Peyer's patch (tissue), 4 donors: ENCODE results near the gene TNNI3K. TPM values are rescaled to one million over a fixed set of nuclear protein-coding genes. Genes with fewer than 3 reads are reported as not detected.

Experiments used
- DNase-seq, 3 donors: peaks; one replicate each; pipeline ENCODE4 v3.0.0-alpha.2; 2017 to 2019
- H3K27ac ChIP-seq, 4 donors: fragments of 200-600 bp; sonication (generic); one replicate each; pipeline ENCODE4 v1.5.1; 2016 to 2019
- H3K27me3 ChIP-seq, 2 donors: fragments of 200-600 bp; sonication (generic); one replicate each; pipeline ENCODE4 v1.5.1; 2019
- H3K36me3 ChIP-seq, 3 donors: fragments of 200-600 bp; sonication (generic); one replicate each; pipeline ENCODE4 v1.5.1; 2016 to 2019
- H3K4me1 ChIP-seq, 4 donors: fragments of 200-600 bp; sonication (generic); one replicate each; pipeline ENCODE4 v1.5.1; 2016 to 2019
- H3K4me3 ChIP-seq, 4 donors: fragments of 200-600 bp; sonication (generic); 1 replicate in 3 of 4; 2 replicates in 1 of 4; pipeline ENCODE4 v1.5.1; 2016 to 2019; ENCODE audit warnings: mild to moderate bottlenecking in 1 of 4
- H3K9me3 ChIP-seq, 4 donors: fragments of 200-600 bp; sonication (generic); one replicate each; pipeline ENCODE4 v1.5.1; 2016 to 2019; ENCODE audit warnings: mild to moderate bottlenecking in 1 of 4
- CTCF ChIP-seq, 6 experiments: fragments of 450-650 bp in 4 of 6; fragments of 200-600 bp in 2 of 6; sonication (generic) in 1 of 6; IDR thresholded peaks; one replicate each; pipeline ENCODE4 v1.5.1; 2017 to 2019; ENCODE audit warnings: antibody characterized with exemption in 6 of 6, mild to moderate bottlenecking in 3 of 6, moderate library complexity in 1 of 6
- POLR2A ChIP-seq, 2 donors: fragments of 450-650 bp; IDR thresholded peaks; one replicate each; pipeline ENCODE4 v1.5.1; 2017; ENCODE audit warnings: antibody characterized with exemption in 2 of 2, mild to moderate bottlenecking in 2 of 2, moderate library complexity in 2 of 2
- total RNA-seq, 4 donors: library from RNA; depleted of rRNA; stranded (reverse); fragments of >200 nt; gene quantifications; one replicate each; pipeline ENCODE4 v1.1.0, GENCODE V29; 2016

The TNNI3K gene
- total RNA-seq, 4 donors from 2014 or later = 2.0 TPM; not detected in 3

GRCh38 chr1:74485622-74486021 is 250.4 kb downstream of the TNNI3K start:
- H3K27me3 ChIP-seq = no peaks in the 10 kb centered on the region
- H3K36me3 ChIP-seq = no peaks in the 10 kb centered on the region
- H3K27ac ChIP-seq = no peak overlapping the region
- H3K4me1 ChIP-seq = no peaks in the 10 kb centered on the region
- no peaks in the 10 kb centered on the region for H3K9me3 ChIP-seq
- no peak for DNase-seq
- H3K4me3 ChIP-seq = no peak overlapping the region
- TF ChIP-seq CTCF (IDR thresholded peaks at IDR 0.05) = no peak
- TF ChIP-seq POLR2A (IDR thresholded peaks at IDR 0.05) = no peak

GRCh38 chr1:74486036-74486435 is 250.8 kb downstream of the TNNI3K start:
- Histone ChIP-seq H3K27ac (no peak overlapping the region), H3K36me3 (no peaks in the 10 kb centered on the region), H3K27me3 (no peaks in the 10 kb centered on the region), H3K4me3 (no peak overlapping the region), H3K4me1 (no peaks in the 10 kb centered on the region), H3K9me3 (no peaks in the 10 kb centered on the region)
- DNase-seq = no peak
- no peak for TF ChIP-seq POLR2A (IDR thresholded peaks at IDR 0.05)
- TF ChIP-seq CTCF (IDR thresholded peaks at IDR 0.05) = no peak

- DNase-seq = no peak
- Histone ChIP-seq H3K9me3 (no peaks in the 10 kb centered on the region), H3K27me3 (no peaks in the 10 kb centered on the region), H3K4me3 (no peak overlapping the region), H3K27ac (no peak overlapping the region), H3K4me1 (no peaks in the 10 kb centered on the region), H3K36me3 (no peaks in the 10 kb centered on the region)
- no peak for TF ChIP-seq CTCF (IDR thresholded peaks at IDR 0.05)
- no peak for TF ChIP-seq POLR2A (IDR thresholded peaks at IDR 0.05)
These were observed 261.5 kb downstream of the TNNI3K start for GRCh38 chr1:74496669-74497068.

- TF ChIP-seq CTCF (IDR thresholded peaks at IDR 0.05) = no peak
- no peak for TF ChIP-seq POLR2A (IDR thresholded peaks at IDR 0.05)
These were observed 263.7 kb downstream of the TNNI3K start for GRCh38 chr1:74498901-74499300.

GRCh38 chr1:74502432-74502831 is 267.2 kb downstream of the TNNI3K start:
- Histone ChIP-seq H3K9me3 (no peaks in the 10 kb centered on the region), H3K27me3 (no peaks in the 10 kb centered on the region), H3K36me3 (no peaks in the 10 kb centered on the region), H3K4me1 (no peaks in the 10 kb centered on the region), H3K27ac (no peak overlapping the region), H3K4me3 (no peak overlapping the region)
- TF ChIP-seq POLR2A (IDR thresholded peaks at IDR 0.05) (no peak), CTCF (IDR thresholded peaks at IDR 0.05) (no peak)
- no peak for DNase-seq

More at GRCh38 chr1:74498901-74499300, 263.7 kb downstream of the TNNI3K start:
- Histone ChIP-seq H3K27ac (no peak overlapping the region), H3K9me3 (no peaks in the 10 kb centered on the region), H3K27me3 (no peaks in the 10 kb centered on the region), H3K4me3 (no peak overlapping the region), H3K36me3 (no peaks in the 10 kb centered on the region), H3K4me1 (no peaks in the 10 kb centered on the region)
- DNase-seq = no peak

- TF ChIP-seq CTCF (IDR thresholded peaks at IDR 0.05) (no peak), POLR2A (IDR thresholded peaks at IDR 0.05) (no peak)
- H3K27ac ChIP-seq = no peak overlapping the region
- H3K4me1 ChIP-seq = no peaks in the 10 kb centered on the region
- H3K9me3 ChIP-seq = no peaks in the 10 kb centered on the region
- H3K36me3 ChIP-seq = no peaks in the 10 kb centered on the region
- DNase-seq = no peak
- H3K27me3 ChIP-seq = no peaks in the 10 kb centered on the region
- no peak overlapping the region for H3K4me3 ChIP-seq
These were observed 267.7 kb downstream of the TNNI3K start for GRCh38 chr1:74502858-74503257.
